Panc1 (cell line): ENCODE data around the gene ARGLU1. TPM values are rescaled to one million over a fixed set of nuclear protein-coding genes. Genes with fewer than 3 reads are reported as not detected.

Source experiments
- ATAC-seq: fragments of 200-7000 bp; cut with Tn5 transposase; 2 replicates; pipeline ENCODE4 v1.9.1; 2020; ENCODE audit warnings: mild to moderate bottlenecking, moderate library complexity
- BruUV-seq: library from RNA; stranded (reverse); fragments of 400-500 nt; replicated peaks from 2 replicates; lab custom pipeline; 2021; lab: Mats Ljungman, UMichigan
- CTCF ChIA-PET: fragments of 300-600 bp; sonication (Branson Sonifier 250); formaldehyde crosslinking; loops from one replicate; lab custom pipeline; 2022; ENCODE audit warnings: antibody characterized with exemption; lab: Charles Lee
- POLR2A ChIA-PET: fragments of 300-600 bp; sonication (Branson Sonifier 250); formaldehyde crosslinking; loops from one replicate; lab custom pipeline; 2022; ENCODE audit warnings: antibody characterized with exemption; lab: Charles Lee
- DNase-seq: peaks from one replicate; pipeline ENCODE4 v3.0.0-alpha.2; 2010; ENCODE audit warnings: low read depth, low spot score
- H3K27ac ChIP-seq: 2 replicates; pipeline ENCODE4 v1.5.1; 2011; ENCODE audit warnings: mild to moderate bottlenecking, low read length, inconsistent platforms
- H3K27me3 ChIP-seq: fragments of 200-500 bp; sonication (Bioruptor generic); 2 replicates; pipeline ENCODE4 v1.6.0; 2014; ENCODE audit warnings: low read length, inconsistent platforms; ENCODE audit not compliant: control insufficient read depth, insufficient read depth
- H3K36me3 ChIP-seq: fragments of 200-500 bp; sonication (Bioruptor generic); 2 replicates; pipeline ENCODE4 v1.5.1; 2014; ENCODE audit warnings: inconsistent platforms, mild to moderate bottlenecking, low read length, moderate library complexity; ENCODE audit not compliant: control insufficient read depth, insufficient read depth
- H3K4me1 ChIP-seq: 2 replicates; pipeline ENCODE4 v1.5.1; 2011; ENCODE audit warnings: inconsistent platforms, mild to moderate bottlenecking, low read length, moderate library complexity; ENCODE audit not compliant: control insufficient read depth, insufficient read depth
- H3K4me3 ChIP-seq, 2 experiments: 2 replicates each; pipeline ENCODE4 v1.5.1; 2011 to 2012; ENCODE audit warnings: low read depth in 2 of 2, low read length in 2 of 2, mild to moderate bottlenecking in 2 of 2, inconsistent platforms in 1 of 2, moderate library complexity in 1 of 2
- H3K9me3 ChIP-seq: fragments of 200-500 bp; sonication (Bioruptor generic); 2 replicates; pipeline ENCODE4 v1.5.1; 2014; ENCODE audit warnings: low read depth, mild to moderate bottlenecking, inconsistent platforms, low read length, moderate library complexity; ENCODE audit not compliant: control insufficient read depth, insufficient read depth
- POLR2AphosphoS5 ChIP-seq: IDR thresholded peaks from 2 replicates; pipeline ENCODE4 v1.6.1; 2012; ENCODE audit warnings: mild to moderate bottlenecking, low read depth, low read length, moderate library complexity
- SIN3A ChIP-seq: IDR thresholded peaks from 2 replicates; pipeline ENCODE4 v1.6.1; 2012; ENCODE audit warnings: low read depth, mild to moderate bottlenecking, low read length, moderate library complexity, borderline replicate concordance; ENCODE audit not compliant: insufficient read depth
- TCF7L2 ChIP-seq: IDR thresholded peaks from 2 replicates; pipeline ENCODE4 v1.6.1; 2011; ENCODE audit warnings: mild to moderate bottlenecking, low read depth, low read length, inconsistent platforms
- in situ Hi-C: cut with HindIII; loops from 2 replicates; pipeline ENCODE4 v1.10.0; 2016; ENCODE audit warnings: low sequenced_read_pairs, low pct_unique_long_range_greater_than_20kb
- intact Hi-C: fragments of 100-400 bp; cut with micrococcal nuclease; formaldehyde crosslinking; loops from one replicate; pipeline ENCODE4 v1.10.0; 2022; ENCODE audit not compliant: unreplicated experiment
- total RNA-seq: library from RNA; stranded (reverse); gene quantifications from one replicate; pipeline ENCODE4 v1.2.1, GENCODE V29; 2021; ENCODE audit not compliant: unreplicated experiment
- TF ChIP-seq, protein P1 (sequence below): fragments of 450-650 bp; IDR thresholded peaks from 2 replicates; pipeline ENCODE4 v1.5.1; 2017; ENCODE audit warnings: mild to moderate bottlenecking
- TF ChIP-seq, protein P2 (sequence below), 2 experiments: IDR thresholded peaks; 2 replicates each; pipeline ENCODE4 v1.6.1; 2011 to 2012; ENCODE audit warnings: low read depth in 2 of 2, control low read depth in 1 of 2, low read length in 1 of 2, mild to moderate bottlenecking in 1 of 2, moderate library complexity in 1 of 2; ENCODE audit not compliant: insufficient read depth in 1 of 2

The ARGLU1 gene
- total RNA-seq, 1 experiment from 2014 or later: 38.5 TPM

DNA sequence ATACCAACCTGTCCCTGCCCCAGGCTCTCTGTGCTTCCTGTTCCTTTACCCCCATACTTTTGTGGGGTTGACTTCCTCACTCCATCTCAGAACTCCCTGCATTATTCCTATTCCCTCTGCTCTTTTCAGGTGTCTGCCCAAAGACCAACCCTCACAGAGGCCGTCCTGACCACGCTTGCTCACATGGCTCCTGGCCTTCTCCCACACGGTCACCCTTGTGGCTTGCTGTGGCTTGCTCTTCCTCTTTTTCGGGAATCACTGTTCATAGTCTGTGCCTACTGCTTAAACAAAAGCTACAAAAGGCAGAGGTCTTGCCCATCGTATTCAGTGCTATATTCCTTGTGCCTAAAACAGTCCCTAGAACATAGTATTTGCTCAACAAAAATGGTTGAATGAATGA is 25.2 kb upstream of the ARGLU1 start:
- BruUV-seq: no TSS peak
- H3K27ac ChIP-seq: no peak overlapping the region
- DNase-seq: no peak

DNA sequence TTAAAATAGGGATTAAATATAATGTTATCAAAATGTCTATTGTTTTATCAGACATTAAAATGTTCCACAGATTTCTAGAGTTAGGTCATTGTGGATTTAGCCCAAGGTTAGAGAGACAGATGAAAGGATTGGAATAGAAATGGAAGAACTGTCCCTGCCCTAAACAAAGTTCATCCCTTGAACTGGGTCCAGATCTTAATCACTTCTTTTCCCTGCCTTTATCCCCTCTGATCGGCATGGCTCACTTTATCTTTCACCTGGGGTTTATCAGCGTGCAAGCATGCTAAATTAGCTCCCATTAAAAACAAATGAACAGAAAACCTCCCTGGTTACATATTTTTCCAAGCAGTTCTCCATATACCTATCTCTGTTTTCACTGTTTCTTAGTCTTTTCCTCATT is 23.4 kb upstream of the ARGLU1 start:
- in situ Hi-C loops (no loop called here), intact Hi-C loops (no loop called here)

More for the DNA sequence above, 25.2 kb upstream of the ARGLU1 start:
- in situ Hi-C loops (no loop called here), intact Hi-C loops (no loop called here)
- Histone ChIP-seq H3K36me3 (no peaks in the 10 kb centered on the region), H3K4me3 (no peak overlapping the region), H3K9me3 (no peaks in the 10 kb centered on the region), H3K4me1 (no peaks in the 10 kb centered on the region), H3K27me3 (no peaks in the 10 kb centered on the region)
- ChIA-PET POLR2A (no interaction called here), CTCF (no interaction called here)
- ATAC-seq: no peak
- no peak for TF ChIP-seq SIN3A
- no peak for TF ChIP-seq TCF7L2
- TF ChIP-seq, protein P1, sequence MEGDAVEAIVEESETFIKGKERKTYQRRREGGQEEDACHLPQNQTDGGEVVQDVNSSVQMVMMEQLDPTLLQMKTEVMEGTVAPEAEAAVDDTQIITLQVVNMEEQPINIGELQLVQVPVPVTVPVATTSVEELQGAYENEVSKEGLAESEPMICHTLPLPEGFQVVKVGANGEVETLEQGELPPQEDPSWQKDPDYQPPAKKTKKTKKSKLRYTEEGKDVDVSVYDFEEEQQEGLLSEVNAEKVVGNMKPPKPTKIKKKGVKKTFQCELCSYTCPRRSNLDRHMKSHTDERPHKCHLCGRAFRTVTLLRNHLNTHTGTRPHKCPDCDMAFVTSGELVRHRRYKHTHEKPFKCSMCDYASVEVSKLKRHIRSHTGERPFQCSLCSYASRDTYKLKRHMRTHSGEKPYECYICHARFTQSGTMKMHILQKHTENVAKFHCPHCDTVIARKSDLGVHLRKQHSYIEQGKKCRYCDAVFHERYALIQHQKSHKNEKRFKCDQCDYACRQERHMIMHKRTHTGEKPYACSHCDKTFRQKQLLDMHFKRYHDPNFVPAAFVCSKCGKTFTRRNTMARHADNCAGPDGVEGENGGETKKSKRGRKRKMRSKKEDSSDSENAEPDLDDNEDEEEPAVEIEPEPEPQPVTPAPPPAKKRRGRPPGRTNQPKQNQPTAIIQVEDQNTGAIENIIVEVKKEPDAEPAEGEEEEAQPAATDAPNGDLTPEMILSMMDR: no peak
- no peak for TF ChIP-seq POLR2AphosphoS5
- TF ChIP-seq, protein P2, sequence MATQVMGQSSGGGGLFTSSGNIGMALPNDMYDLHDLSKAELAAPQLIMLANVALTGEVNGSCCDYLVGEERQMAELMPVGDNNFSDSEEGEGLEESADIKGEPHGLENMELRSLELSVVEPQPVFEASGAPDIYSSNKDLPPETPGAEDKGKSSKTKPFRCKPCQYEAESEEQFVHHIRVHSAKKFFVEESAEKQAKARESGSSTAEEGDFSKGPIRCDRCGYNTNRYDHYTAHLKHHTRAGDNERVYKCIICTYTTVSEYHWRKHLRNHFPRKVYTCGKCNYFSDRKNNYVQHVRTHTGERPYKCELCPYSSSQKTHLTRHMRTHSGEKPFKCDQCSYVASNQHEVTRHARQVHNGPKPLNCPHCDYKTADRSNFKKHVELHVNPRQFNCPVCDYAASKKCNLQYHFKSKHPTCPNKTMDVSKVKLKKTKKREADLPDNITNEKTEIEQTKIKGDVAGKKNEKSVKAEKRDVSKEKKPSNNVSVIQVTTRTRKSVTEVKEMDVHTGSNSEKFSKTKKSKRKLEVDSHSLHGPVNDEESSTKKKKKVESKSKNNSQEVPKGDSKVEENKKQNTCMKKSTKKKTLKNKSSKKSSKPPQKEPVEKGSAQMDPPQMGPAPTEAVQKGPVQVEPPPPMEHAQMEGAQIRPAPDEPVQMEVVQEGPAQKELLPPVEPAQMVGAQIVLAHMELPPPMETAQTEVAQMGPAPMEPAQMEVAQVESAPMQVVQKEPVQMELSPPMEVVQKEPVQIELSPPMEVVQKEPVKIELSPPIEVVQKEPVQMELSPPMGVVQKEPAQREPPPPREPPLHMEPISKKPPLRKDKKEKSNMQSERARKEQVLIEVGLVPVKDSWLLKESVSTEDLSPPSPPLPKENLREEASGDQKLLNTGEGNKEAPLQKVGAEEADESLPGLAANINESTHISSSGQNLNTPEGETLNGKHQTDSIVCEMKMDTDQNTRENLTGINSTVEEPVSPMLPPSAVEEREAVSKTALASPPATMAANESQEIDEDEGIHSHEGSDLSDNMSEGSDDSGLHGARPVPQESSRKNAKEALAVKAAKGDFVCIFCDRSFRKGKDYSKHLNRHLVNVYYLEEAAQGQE (IDR thresholded peaks at IDR 0.05; ENCODE audit: insufficient read depth in 1 of 2, low read depth in 2 of 2, low read length in 1 of 2): no peak

More for the DNA sequence above, 23.4 kb upstream of the ARGLU1 start:
- Histone ChIP-seq H3K27ac (no peak overlapping the region), H3K4me1 (no peaks in the 10 kb centered on the region), H3K9me3 (no peaks in the 10 kb centered on the region), H3K27me3 (no peaks in the 10 kb centered on the region), H3K36me3 (no peaks in the 10 kb centered on the region), H3K4me3 (no peak overlapping the region)
- TF ChIP-seq POLR2AphosphoS5 (no peak), TCF7L2 (no peak), SIN3A (no peak)
- TF ChIP-seq, protein P2 (IDR thresholded peaks at IDR 0.05; ENCODE audit: insufficient read depth in 1 of 2, low read depth in 2 of 2, low read length in 1 of 2): no peak
- TF ChIP-seq, protein P1: no peak
- CTCF ChIA-PET: no interaction called here
- no peak for ATAC-seq
- no peak for DNase-seq
- POLR2A ChIA-PET: no interaction called here
- BruUV-seq: no TSS peak
